Right renal cortex interstitium (tissue), 3 donors: ENCODE data around the gene GIGYF1. TPM values are rescaled to one million over a fixed set of nuclear protein-coding genes. Genes with fewer than 3 reads are reported as not detected.

Experiments
- DNase-seq, 3 donors: peaks; one replicate each; pipeline ENCODE4 v3.0.0-alpha.2; 2013; ENCODE audit warnings: low read depth in 3 of 3, low spot score in 2 of 3
- polyA plus RNA-seq, 3 donors: library from polyadenylated mRNA; unstranded; fragments of 120-200 nt; gene quantifications; one replicate each; pipeline ENCODE4 v1.2.1, GENCODE V29; 2013; ENCODE audit not compliant: insufficient read length in 3 of 3

GIGYF1 gene
- polyA plus RNA-seq, 3 donors = 27.1 to 30.1 (median 27.1) TPM

DNA sequence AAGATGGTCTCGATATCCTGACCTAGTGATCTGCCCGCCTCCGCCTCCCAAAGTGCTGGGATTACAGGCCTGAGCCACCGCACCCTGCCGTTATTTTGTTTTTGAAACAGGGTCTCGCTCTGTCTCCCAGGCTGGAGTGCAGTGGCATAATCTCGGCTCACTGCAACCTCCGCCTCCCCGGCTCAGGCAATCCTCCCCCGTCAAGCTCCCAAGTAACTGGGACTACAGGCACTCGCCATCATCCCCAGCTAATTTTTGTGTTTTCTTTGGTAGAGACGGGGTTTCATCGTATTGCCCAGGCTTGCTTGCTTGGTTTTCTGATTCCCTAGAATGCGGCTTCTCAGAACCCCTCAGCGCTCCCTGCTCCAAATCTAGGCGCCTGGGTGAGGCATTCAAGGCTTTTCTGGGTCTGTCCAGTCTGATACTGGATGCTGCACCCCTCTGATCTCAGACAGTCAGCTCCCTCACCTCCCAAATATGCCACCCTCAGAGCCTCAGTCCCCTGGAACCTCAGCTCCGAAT lies 54.0 kb downstream of the GIGYF1 start:
- no peak for DNase-seq

DNA sequence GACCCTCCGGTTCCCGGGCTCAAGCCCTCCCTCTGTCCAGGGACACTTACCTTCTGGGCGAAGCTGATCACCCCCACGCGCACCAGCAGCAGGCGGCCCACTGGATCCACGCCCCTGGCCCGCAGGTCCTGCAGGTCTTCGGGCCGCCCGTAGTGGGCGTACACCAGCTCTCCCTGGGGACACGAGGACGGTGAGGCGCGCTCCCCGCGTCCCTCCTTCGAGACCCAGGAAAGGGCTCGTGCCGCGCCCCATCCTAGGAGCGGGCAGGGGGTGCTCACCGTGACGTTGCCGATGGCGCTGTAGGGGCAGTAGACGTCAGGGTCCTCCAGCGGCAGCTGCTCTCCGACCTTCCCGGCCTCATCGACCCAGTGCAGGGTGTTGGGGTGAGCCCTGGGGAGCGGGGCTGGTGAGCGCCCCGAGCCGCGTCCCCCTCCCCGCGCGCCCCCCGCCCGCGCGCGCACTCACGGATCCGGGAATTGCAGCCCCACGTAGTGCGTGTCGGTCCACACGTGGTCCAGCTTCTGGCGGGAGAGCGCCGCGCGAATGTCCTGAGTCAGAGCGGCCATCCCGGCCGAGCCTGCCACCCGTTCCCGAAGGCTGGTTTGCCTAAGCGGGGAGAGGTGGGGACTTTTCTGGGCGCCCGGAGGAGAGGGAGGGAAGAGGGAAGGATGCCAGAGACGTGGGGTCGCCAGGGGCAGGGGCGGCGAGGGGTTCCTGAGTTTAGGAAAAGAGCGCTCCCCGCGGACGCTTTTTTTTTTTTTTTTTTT lies 60.9 kb downstream of the GIGYF1 start:
- no peak for DNase-seq

DNA sequence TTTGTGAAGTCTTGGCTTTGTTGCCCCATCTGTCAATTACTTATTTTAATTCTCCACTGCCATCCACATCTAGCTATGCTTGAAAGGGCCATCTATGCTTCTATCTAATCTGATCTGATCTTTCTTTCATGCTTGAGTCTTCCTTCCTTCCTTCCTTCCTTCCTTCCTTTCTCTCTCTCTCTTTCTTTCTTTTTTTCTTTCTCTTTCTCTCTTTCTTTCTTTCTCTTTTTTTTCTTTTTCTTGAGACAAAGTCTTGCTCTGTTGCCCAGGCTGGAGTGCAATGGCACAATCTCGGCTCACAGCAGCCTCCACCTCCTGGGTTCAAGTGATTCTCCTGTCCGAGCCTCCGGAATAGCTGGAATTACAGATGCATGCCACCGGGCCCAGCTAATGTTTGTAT lies 64.0 kb downstream of the GIGYF1 start:
- DNase-seq = no peak

Other genes with a start within 250 kb of the GIGYF1 start
- 1 to 10 TPM in 1 of 3 donors, under 1 TPM in 2; 0.58 to 1.4 (median 0.82) TPM for gene SPACDR, start 230.0 kb downstream of the GIGYF1 start, polyA plus RNA-seq
- gene TSC22D4, start 215.0 kb downstream of the GIGYF1 start, polyA plus RNA-seq = 10 to 100 TPM; 28.6 to 35.0 (median 29.4) TPM
- gene NYAP1, start 210.3 kb downstream of the GIGYF1 start, polyA plus RNA-seq = 1 to 10 TPM; 1.3 to 1.8 (median 1.4) TPM
- 10 to 100 TPM; 10.4 to 12.1 (median 10.4) TPM for gene AGFG2, start 155.0 kb downstream of the GIGYF1 start, polyA plus RNA-seq
- gene SAP25, start 120.3 kb downstream of the GIGYF1 start, polyA plus RNA-seq = 1 to 10 TPM in 2 of 3 donors, under 1 TPM in 1; 0.82 to 1.7 (median 1.6) TPM
- 10 to 100 TPM; 22.9 to 25.5 (median 23.3) TPM for gene LRCH4, start 108.1 kb downstream of the GIGYF1 start, polyA plus RNA-seq
- 1 to 10 TPM; 1.3 to 1.4 (median 1.4) TPM for gene FBXO24, start 107.9 kb downstream of the GIGYF1 start, polyA plus RNA-seq
- gene PCOLCE, start 91.9 kb downstream of the GIGYF1 start, polyA plus RNA-seq = 10 to 100 TPM; 76.9 to 87.6 (median 81.8) TPM
- 10 to 100 TPM; 21.6 to 24.0 (median 23.8) TPM for gene MOSPD3, start 81.7 kb downstream of the GIGYF1 start, polyA plus RNA-seq
- gene TFR2, start 52.7 kb downstream of the GIGYF1 start, polyA plus RNA-seq = under 1 TPM; 0.43 to 0.79 (median 0.78) TPM
- not detected for gene ACTL6B, start 37.8 kb downstream of the GIGYF1 start, polyA plus RNA-seq
- gene GNB2, start 20.5 kb downstream of the GIGYF1 start, polyA plus RNA-seq = 100 to 1,000 TPM; 164 to 210 (median 185) TPM
- gene POP7, start 11.9 kb upstream of the GIGYF1 start, polyA plus RNA-seq = 10 to 100 TPM; 22.5 to 25.9 (median 23.3) TPM
- gene EPO, start 26.2 kb upstream of the GIGYF1 start, polyA plus RNA-seq = under 1 TPM in 2 of 3 donors, not detected in 1; 0.10 to 0.11 TPM
- under 1 TPM in 1 of 3 donors, not detected in 2; 0.03 TPM for gene ZAN, start 39.3 kb upstream of the GIGYF1 start, polyA plus RNA-seq
- 100 to 1,000 TPM in 1 of 3 donors, 10 to 100 TPM in 2; 77.9 to 101 (median 81.5) TPM for gene EPHB4, start 133.3 kb upstream of the GIGYF1 start, polyA plus RNA-seq
- 10 to 100 TPM; 17.2 to 19.8 (median 17.6) TPM for gene SLC12A9, start 158.5 kb upstream of the GIGYF1 start, polyA plus RNA-seq
- gene TRIP6, start 173.1 kb upstream of the GIGYF1 start, polyA plus RNA-seq = 10 to 100 TPM; 63.9 to 74.3 (median 64.5) TPM
- gene SRRT, start 180.9 kb upstream of the GIGYF1 start, polyA plus RNA-seq = 100 to 1,000 TPM; 136 to 156 (median 154) TPM
- 1 to 10 TPM in 2 of 3 donors, under 1 TPM in 1; 0.96 to 2.3 (median 1.9) TPM for gene UFSP1, start 195.5 kb upstream of the GIGYF1 start, polyA plus RNA-seq
- 1 to 10 TPM; 3.2 to 3.7 (median 3.2) TPM for gene ACHE, start 201.6 kb upstream of the GIGYF1 start, polyA plus RNA-seq